GM19455 (cell line): Measurements from ENCODE around the gene SLC36A4.
"Not testable (repeated sequence)": the region's sequence is repeated elsewhere in the genome, so short reads cannot be mapped to it uniquely, and the experiment has no call there.

ENCODE experiments used
- ATAC-seq: cut with Tn5 transposase; IDR thresholded peaks from one replicate; pipeline ENCODE4 v1.9.1; 2021; ENCODE audit not compliant: unreplicated experiment

SLC36A4 gene

GRCh38 chr11:93197380-93198214 is at the start of gene SLC36A4:
TSS of gene SLC36A4 (minus strand) at chr11:93197991. CDS start at chr11:93197832, 159 bp downstream.
- peak; percentile 94 for ATAC-seq

GRCh38 chr11:93246790-93247189 is 49.0 kb upstream of the SLC36A4 start:
- not testable (repeated sequence) for ATAC-seq

- no peak for ATAC-seq
These were observed 46.2 kb upstream of the SLC36A4 start for GRCh38 chr11:93244018-93244417.

GRCh38 chr11:93239966-93240365 is 42.2 kb upstream of the SLC36A4 start:
- ATAC-seq: no peak

GRCh38 chr11:93238956-93239355 is 41.2 kb upstream of the SLC36A4 start:
- ATAC-seq: no peak

- ATAC-seq: peak; percentile 85
These were observed 39.2 kb upstream of the SLC36A4 start for GRCh38 chr11:93236741-93237675.

GRCh38 chr11:93234602-93235207 is 36.9 kb upstream of the SLC36A4 start:
- ATAC-seq: peak; percentile 98

- ATAC-seq: no peak
These were observed 32.1 kb upstream of the SLC36A4 start for GRCh38 chr11:93229876-93230275.

- no peak for ATAC-seq
These were observed 27.9 kb upstream of the SLC36A4 start for GRCh38 chr11:93225662-93226061.

GRCh38 chr11:93221539-93221938 is 23.7 kb upstream of the SLC36A4 start:
- no peak for ATAC-seq

GRCh38 chr11:93220078-93220477 is 22.3 kb upstream of the SLC36A4 start:
- ATAC-seq: no peak

- no peak for ATAC-seq
These were observed 21.6 kb upstream of the SLC36A4 start for GRCh38 chr11:93219440-93219839.

GRCh38 chr11:93216511-93217101 is 18.8 kb upstream of the SLC36A4 start:
- no peak for ATAC-seq

GRCh38 chr11:93213622-93214021 is 15.8 kb upstream of the SLC36A4 start:
- ATAC-seq: no peak

- no peak for ATAC-seq
These were observed 14.3 kb upstream of the SLC36A4 start for GRCh38 chr11:93212094-93212493.

- no peak for ATAC-seq
These were observed 11.7 kb upstream of the SLC36A4 start for GRCh38 chr11:93209466-93209865.

GRCh38 chr11:93208663-93209270 is 11.0 kb upstream of the SLC36A4 start:
- no peak for ATAC-seq

- no peak for ATAC-seq
These were observed 1.8 kb upstream of the SLC36A4 start for GRCh38 chr11:93199616-93200015.

- ATAC-seq: no peak
These were observed 539 bp upstream of the SLC36A4 start for GRCh38 chr11:93198215-93198845.

GRCh38 chr11:93196816-93197379 is 893 bp downstream of the SLC36A4 start:
- ATAC-seq: peak; percentile 28
